ENCODE results near the gene CDH10.

Gene CDH10

DNA sequence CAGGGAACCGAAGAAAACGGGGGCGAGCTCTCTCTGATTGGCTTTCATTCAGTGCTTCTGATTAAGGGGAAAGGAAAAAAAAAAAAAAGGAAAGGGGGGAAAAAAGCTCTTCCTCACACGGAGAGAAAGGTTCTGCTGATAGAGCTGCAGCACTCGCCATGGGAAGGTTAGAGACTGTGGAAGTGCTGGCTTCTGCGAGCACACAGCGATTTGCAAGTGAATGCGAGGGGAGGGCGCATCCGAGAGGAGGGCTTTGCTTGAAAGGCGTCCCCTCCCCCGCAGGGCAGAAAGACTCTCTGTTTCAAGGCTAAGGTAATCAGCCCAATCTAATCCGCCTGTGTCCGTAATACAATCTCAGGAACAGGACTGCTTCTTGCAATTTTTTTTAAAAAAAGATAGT lies at the start of gene CDH10:
Gene CDH10 (minus strand): TSS at position 218 of the 400 bp plus-strand sequence. CDS start 51,488 bp downstream, outside the sequence.
- DNase-seq, result no peak

DNA sequence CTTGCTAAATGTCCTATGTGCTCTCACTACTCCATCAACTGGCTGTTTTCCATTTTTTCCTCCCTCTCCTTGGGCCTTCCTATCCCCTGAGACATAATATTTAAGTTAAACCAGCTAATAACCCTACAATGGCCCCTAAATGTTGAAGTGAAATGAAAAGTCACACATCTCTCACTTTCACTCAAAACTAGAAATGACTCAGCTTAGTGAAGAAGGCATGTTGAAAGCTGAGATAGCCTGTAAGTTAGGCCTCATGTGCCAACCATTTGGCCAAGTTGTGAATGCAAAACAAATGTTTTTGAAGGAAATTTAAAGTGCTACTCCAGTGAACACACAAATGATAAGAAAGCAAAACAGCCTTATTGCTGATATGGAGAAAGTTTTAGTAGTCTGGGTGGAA lies 48.8 kb upstream of the CDH10 start:
- DNase-seq, result no peak

DNA sequence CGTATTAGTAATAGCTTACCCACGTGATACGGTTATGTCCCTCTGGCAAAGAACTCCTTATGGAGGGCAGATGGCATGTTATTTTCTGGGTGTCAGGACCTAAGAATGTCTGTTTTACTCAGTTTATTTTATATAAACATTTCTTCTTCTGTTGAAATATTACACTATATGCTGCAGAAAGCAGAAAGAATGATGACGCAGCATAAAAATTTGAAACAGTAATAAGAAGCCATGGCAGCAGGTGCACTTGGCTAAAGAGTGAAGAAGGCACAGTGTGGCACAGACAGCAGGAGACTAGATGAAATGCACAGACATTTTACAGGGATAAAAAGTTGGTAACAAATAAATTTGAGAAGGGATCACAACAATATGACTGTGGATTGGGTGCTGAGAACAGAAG lies 46.3 kb upstream of the CDH10 start:
- no peak for DNase-seq

DNA sequence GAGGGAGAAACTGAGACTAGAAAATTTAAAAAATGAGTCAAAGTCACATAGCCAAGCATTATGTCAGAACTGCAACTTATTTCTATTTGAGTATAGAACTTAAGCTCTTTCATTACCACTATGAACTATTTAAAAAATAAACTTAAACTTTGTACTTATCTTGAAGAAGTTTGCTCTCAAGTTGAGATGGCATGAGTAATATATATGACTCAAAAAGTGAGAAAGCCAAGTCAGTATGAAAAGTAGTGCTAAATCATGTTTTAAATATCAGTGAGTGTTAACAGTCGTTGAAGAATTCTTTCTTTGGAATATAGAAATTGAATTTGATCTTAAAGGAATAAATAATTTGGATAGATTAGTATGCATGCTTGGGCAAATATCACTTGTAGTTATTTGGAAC lies 36.3 kb upstream of the CDH10 start:
- DNase-seq, result no peak

DNA sequence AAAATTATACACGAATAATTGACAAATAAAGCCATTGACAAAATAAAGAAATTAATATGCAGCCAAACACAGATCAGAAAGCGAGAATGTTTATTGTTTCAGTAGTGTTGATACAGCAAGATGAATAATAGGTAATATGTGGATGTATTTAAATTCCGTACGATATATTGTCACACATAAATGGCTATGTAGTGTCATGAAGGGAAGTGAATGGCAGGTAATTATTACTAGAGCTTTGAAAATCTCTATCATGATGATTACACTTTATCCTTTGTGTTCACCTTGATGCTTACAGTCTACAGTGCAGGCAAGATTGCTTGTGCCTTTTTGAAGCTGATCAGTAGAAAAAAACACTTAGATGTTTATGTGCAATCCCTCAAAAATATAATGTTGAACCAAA lies 23.3 kb upstream of the CDH10 start:
- DNase-seq, result no peak

DNA sequence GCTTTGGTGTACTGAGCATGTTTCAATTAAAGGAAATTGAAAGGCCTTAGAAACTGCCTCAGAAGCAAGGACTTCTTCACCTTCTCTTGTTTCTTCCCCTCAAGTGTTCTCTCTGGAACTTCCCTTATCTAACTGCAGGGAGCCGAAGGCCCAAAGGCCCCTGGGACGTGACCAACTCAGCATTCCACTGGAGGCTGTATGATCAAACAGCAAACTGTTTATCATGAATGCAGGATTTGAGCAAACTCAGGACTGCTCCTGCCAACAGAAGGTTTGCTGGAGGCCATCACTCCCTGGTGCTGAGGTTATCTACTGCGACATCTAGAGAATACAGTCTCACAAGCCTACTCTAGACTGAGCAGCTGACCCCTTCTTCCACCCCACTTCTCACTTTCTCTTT lies 4.8 kb upstream of the CDH10 start:
- no peak for DNase-seq

DNA sequence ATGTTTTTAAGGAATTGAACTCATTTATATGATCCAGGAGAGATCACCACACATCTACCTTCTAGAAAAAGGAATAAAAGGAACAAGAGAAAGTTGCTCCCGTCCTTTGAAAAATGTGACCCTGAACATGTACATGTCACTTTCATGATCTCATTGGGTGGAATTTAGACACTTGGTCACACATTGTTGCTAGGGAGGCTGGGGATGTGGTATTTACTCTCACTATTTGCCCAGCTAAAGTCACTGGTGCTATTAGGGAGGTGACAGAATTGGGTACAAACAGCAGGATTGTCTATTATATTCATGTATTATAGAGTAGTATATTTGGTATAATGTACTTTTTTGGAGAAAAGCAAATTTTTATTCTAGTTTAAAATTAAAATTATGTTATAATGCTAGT lies 2.1 kb upstream of the CDH10 start:
- DNase-seq, result no peak

DNA sequence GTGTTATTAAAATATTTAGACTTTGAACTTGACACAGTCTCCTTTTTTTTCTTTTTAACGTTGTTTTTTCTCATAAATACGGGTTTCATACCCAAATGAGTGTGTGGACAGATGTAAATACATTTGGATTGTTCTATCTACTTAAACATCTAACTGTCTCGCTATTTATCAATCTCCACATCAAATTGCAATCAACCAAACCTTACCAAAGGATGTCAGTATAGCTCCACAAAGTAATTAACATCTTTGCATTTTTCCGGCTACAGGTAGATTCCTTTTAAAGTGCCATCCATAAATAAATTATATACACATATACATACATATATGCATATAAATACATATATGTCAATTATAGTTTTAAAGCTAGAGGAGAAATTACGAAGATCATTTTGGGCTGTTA lies 705 bp upstream of the CDH10 start:
- no peak for DNase-seq

DNA sequence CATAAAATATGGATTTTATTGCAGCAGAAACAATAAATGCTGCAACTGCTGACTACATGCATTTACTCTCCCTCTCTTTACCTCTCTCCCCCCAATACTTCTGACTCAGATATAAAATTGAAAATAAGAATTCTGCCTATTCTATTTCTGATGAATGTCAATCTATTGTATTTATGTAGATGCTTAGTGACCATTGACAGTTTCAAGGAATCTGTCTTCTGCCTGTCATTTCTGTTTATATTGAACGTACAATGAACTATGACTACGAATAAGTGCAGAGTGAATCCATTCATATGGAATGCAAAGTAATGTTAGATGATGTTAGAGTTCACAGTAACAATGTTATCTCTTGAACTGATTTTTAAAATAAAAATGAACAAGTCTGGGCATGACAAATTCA lies 898 bp downstream of the CDH10 start:
- no peak for DNase-seq

DNA sequence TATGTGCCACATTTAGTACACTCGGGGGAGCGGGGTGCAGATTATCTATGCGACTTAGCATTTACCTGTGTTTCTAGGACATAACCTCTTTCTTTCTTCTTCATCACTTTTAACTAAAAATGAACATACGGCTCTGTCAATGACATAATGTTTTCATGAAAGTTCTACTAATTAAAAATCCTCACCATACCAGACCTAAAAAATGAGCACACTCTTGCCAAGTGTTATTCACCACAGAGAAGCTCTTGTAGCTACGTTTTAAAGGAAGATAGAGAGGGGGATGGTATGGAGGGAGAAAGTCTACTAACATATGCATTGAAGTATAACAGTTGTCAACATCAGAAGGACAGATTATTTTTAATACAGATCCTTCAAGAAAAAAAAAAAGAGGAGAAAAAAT lies 1.6 kb downstream of the CDH10 start:
- no peak for DNase-seq

DNA sequence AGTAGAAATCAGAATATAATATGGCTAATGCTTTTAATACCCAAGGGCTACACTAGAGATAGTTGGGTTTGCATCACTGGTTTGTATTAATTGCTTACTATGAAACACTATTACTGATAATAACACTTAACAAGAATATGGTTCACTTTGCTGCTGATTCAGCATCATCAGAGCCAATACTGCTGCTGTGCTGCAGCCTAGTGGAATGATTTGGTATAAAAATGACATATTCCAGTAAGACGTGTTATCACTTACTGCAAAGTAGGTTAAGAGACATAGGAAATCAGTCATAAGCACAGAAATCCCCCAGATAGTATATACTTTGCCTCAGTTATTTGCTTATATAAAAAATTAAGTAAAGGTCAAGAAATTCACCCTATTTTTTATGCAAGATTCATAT lies 2.8 kb downstream of the CDH10 start:
- DNase-seq, result peak; percentile 15

DNA sequence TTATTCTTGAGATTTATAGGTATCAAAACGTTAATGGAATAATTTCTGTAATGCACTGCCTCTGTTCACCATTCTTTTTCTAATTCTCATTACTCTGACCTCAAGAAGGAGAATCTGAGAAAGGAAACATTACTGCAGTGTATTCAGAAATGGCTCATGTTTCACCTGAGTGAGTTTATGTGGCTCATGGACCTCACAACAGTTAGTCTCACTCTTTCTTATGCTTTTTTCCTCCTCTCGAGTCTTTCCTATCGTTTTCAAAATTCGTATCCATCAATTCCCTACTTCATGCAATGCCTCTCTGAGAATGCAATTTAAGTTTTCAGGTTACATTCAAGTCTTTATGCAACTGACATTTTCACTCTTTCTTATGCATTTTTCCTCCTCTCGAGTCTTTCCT lies 9.6 kb downstream of the CDH10 start:
- no peak for DNase-seq

DNA sequence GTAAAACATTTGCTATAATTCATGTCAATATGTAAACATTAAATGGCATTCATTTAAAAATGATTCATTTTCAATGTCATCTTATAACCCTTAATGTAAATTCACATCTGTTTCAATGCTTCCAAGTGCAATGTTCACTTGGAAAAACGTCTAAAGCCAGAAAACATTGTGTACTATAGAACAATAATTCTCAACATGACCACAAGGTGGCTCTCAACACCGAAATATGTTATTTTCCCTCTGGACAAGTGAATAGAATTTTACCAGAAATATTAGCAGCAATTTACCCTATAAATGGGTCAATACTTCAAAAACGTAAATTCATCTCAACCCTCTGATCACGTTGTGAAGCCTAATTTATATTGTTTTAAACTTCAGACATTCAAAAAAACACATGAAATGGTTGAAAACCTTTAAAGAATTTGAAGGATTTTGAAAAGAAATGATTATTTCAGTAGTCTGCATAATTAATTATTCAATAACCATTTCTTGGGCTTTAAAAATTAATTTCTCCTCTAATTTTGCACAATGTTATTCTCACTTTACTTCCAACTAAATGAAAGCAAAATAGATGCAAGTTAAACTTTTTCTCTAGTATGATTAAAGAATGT lies 11.0 kb downstream of the CDH10 start:
- DNase-seq, result peak; percentile 46

DNA sequence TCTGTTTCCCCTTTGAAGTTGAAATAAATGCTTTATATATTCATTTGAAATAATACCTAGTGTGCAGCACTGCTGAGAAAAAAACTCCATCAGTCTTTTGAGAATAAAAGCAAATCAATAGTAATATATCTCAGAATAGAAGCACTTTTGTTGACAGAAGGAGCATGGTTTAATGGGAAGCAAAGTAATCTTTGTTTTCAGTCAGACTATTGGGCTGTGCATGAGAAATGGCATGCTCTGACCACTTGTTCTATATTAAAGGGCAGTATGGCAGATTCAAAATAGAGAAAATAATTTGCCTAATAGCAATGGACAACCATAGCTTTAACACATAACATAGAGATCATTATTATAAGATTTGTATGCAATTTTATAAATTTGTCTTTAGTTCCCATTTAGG lies 12.4 kb downstream of the CDH10 start:
- DNase-seq, result no peak

DNA sequence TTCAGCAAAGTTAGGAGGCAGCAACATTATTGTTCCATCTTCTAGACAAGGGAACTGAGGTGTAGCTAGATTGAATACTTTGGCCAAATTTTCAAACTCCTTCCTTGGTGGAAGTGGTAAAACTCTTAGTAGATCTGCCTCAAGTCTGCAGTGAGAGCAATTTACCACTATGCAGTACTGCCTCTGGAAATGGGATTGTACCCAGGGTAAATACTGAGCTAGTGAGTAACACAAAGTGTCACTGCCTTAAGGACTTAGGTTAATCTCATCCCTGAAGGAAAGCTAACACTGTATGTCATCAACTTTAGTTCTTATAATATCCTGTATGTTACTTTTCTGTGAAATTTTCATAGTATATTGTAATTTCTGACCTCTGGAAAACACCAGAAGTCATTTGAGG lies 13.9 kb downstream of the CDH10 start:
- DNase-seq, result no peak

DNA sequence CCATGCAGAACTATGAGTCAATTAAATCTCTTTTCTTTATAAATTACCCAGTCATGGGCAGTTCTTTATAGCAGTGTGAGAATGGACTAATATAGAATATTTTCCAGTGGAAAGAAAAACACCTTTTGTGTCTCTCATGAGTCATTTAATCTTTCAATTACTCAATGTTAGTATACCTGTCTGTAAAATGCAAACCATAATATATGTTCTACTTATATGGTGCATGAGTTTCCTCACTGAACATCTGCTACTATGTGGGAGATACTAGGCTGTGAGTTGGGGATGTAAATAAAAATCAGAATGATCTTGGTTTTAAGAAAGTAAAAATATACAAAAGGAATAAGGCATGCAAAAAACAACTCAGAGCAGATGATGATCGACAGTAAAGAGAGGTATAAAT lies 15.0 kb downstream of the CDH10 start:
- no peak for DNase-seq

DNA sequence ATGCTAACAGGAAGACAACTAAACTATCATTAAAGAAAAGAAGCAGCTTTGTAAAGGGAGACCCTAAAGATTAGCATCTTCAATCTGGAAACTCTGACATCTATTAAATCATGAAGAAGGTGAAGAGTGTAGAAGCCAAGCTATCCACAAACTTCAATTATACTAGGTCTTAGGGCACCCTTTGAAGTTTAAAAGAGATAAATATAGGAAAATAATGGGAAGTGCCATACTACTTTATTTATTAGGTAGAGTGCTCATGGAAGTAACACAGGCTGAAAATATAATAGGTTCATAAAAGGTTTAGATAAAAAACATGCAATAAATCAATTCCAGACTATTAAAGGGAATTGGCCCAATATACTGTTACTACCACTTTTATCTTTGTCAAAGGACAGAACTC lies 19.9 kb downstream of the CDH10 start:
- no peak for DNase-seq

DNA sequence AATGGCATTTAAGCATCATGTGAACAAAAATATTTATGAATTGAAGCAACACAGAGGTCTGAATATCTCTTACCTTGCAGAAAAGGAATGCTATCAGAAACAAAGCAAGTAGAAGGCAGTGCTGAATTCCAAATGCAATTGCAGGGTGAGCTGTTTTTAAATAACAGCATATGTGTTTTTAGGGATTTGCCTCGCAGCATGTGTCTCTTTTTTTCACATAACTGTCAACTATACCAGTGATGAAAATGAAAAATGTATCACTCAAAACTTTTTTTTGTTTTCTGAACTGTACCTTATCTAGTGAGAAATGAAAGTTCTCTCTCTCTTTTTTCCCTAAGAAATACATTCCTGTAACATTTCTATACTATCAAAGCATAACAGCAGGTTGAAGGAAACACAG lies 21.2 kb downstream of the CDH10 start:
- DNase-seq, result no peak

DNA sequence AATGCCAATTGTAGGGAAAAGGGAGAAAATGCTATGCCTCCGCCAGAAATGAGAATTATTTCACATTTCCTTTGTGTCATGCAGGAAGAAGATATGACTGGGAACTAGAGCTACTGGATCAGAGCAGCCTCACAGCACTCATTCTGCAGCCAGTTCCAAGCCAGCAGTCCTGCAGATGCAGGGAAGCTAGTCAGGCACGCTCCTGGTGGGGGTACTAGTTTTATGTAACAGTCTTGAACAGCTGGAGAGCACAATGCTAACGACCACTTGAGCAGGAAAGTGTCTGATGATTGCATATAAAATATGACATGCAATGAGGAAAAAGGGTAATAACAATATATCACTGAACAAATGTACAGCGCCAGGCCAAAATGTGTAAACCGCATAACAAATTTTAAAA lies 21.7 kb downstream of the CDH10 start:
- DNase-seq, result no peak

DNA sequence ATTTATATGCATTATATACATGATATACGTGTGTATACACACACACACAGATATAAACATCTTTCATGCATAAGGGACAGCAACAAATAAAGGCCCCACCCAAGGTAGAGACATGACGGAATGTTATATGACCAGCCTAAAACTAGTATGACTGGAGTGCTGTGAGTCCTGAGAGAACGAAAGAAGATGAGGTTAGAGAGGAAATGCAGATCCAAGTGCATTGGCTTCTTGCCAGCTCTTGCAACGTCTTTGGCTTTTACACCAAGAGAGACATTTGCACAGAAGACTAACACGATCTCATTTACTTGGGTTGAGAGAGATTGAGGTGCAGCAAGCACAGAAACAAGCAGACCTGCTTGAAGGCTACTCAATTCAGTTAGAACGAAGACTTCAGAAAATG lies 23.0 kb downstream of the CDH10 start:
- peak; percentile 36 for DNase-seq

DNA sequence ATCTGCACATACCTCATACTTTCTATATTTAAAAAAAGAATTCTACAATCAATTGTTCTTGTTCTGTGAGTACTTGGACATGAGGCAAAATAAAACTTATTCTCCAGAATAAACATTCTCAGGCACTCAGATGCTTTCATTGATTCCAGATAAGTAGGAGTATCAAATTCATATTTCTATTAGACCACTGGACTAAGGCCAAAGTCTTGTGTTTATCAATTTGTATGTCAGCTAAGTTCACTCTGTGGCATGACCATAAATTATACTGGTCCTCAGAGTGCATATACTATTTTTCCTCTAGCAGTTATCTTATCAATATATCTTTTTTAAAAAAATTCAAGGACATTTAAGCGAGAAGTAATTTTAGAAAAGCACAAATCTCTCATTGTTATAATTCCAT lies 28.2 kb downstream of the CDH10 start:
- no peak for DNase-seq

DNA sequence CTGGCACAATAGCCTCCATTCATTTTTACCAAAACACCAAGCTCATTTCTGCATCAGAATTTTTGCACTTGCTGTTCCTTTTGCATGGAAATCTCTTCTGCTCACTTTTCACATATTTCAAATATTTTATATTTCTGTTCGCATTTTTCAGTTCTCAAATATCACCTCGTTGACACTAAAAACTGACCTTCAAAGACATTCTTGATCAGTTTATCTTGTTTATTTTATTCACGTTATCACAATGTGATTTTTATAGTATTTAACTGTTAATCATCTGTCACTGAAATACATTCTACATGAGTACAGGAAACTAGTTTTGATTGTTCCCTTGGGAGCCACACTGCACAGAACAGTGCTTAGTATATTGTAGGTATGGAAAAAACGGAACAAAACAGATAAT lies 29.6 kb downstream of the CDH10 start:
- DNase-seq, result no peak

DNA sequence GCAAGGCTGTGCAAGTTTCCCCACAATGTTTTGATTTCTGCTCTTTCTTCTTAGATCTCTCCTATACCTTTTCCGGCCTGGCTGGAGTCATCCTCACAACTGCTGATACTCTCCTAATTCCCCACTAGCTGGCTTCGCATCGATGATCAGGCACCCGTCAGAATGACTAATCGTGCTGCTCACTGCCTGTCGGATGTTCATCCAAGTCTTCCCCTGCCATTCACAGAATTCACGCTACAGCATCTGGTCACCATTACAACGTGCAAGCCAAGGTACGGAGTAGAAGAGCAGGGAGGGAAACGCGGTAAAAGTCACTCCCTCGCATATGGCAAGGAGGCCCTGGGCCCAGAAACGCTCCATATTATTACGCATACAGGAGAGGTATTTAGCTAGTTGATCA lies 35.1 kb downstream of the CDH10 start:
- DNase-seq, result no peak

DNA sequence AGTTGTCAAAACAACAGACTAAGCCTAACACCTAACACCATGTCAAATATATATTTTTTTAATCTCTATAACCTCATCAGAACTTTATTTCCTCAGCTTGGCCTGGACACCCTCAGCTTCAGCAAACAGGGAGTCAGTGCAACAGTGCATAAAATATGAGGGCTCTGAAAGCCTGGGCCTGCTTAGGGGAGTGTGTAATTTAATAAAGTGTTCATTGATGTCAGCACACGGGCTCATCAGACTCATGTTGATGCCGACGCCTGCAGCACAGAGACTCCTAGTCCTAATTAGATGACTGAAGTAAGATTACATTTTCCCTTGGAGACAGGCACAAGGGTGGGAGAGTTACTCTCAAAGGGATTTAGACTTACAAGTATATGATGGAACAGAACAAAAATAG lies 37.8 kb downstream of the CDH10 start:
- DNase-seq, result no peak

DNA sequence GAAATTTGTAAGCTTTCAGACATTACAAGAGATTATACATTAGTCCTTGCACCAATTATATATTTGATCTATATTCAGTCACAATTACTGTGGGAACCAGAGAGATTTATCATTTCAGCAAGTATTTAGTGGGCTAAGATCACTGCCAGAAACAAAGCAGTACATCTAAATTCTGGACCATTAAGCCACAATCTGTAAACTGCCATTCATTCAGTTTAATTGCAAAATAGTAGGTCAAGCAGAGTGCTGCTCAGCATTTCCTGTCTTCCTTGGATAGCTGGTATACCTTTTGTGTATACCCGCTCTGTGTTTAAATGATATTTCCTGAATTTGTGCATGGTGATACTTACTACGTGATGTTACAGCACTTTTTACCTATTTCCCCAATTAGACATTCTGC lies 42.6 kb downstream of the CDH10 start:
- DNase-seq, result no peak

DNA sequence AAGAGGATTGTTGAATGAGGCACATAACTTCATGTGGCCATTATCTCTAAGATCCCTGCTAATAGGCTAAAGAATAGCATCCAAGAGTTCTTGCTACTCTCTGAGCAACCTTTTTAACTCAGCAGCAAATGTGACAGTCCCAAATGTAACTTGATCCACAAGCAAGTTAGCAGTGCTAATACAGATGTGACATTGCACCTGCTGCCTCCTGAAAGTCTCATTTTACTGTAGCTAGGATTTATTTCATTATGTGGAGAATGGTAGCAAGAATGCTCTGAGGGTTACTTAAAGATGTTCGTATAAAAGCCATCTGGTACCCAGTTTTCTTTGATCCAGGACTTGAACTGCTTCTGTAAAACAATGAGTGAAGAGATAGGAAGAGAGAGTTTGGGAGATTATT lies 45.8 kb downstream of the CDH10 start:
- no peak for DNase-seq
